GM21529 (cell line): ENCODE results near the gene LCOR.

Experiments
- ATAC-seq: cut with Tn5 transposase; IDR thresholded peaks from one replicate; pipeline ENCODE4 v1.9.1; 2021; ENCODE audit not compliant: unreplicated experiment

The LCOR gene

GRCh38 chr10:96889415-96890171 is 57.5 kb downstream of the LCOR start:
- no peak for ATAC-seq

- no peak for ATAC-seq
Measured at GRCh38 chr10:96890172-96890513, 58.0 kb downstream of the LCOR start.

GRCh38 chr10:96890580-96890979 is 58.5 kb downstream of the LCOR start:
- no peak for ATAC-seq

GRCh38 chr10:96891840-96892239 is 59.7 kb downstream of the LCOR start:
- no peak for ATAC-seq

- no peak for ATAC-seq
Measured at GRCh38 chr10:96895662-96896424, 63.7 kb downstream of the LCOR start.

GRCh38 chr10:96896884-96897589 is 64.9 kb downstream of the LCOR start:
- ATAC-seq = no peak

GRCh38 chr10:96902117-96902516 is 70.0 kb downstream of the LCOR start:
- ATAC-seq = no peak

- ATAC-seq = no peak
Measured at GRCh38 chr10:96902731-96903358, 70.7 kb downstream of the LCOR start.

- no peak for ATAC-seq
Measured at GRCh38 chr10:96904648-96905047, 72.5 kb downstream of the LCOR start.

- ATAC-seq = no peak
Measured at GRCh38 chr10:96906864-96907263, 74.8 kb downstream of the LCOR start.

GRCh38 chr10:96910488-96911395 is 78.6 kb downstream of the LCOR start:
- ATAC-seq = no peak

- no peak for ATAC-seq
Measured at GRCh38 chr10:96912405-96912804, 80.3 kb downstream of the LCOR start.

- no peak for ATAC-seq
Measured at GRCh38 chr10:96913906-96914305, 81.8 kb downstream of the LCOR start.

GRCh38 chr10:96917628-96918027 is 85.5 kb downstream of the LCOR start:
- ATAC-seq = no peak

- ATAC-seq = no peak
Measured at GRCh38 chr10:96918214-96919002, 86.3 kb downstream of the LCOR start.

GRCh38 chr10:96919785-96920430 is 87.8 kb downstream of the LCOR start:
- ATAC-seq = no peak

GRCh38 chr10:96921655-96922054 is 89.6 kb downstream of the LCOR start:
- ATAC-seq = no peak

GRCh38 chr10:96922978-96923948 is 91.2 kb downstream of the LCOR start:
- no peak for ATAC-seq
